Upper lobe of left lung (tissue), 6 donors: ENCODE results near the gene IL1RAPL1. TPM values are rescaled to one million over a fixed set of nuclear protein-coding genes. Genes with fewer than 3 reads are reported as not detected.

Experiments used
- ATAC-seq, 2 donors: fragments of 200-7000 bp; cut with Tn5 transposase; one replicate each; pipeline ENCODE4 v1.9.1; 2022; ENCODE audit warnings: mild to moderate bottlenecking in 2 of 2, moderate library complexity in 2 of 2; ENCODE audit not compliant: low FRiP score in 2 of 2
- DNase-seq, 2 donors: peaks; one replicate each; pipeline ENCODE4 v3.0.0-alpha.2; 2019 to 2020
- H3K27ac ChIP-seq, 4 donors: fragments of 200-600 bp; sonication (generic); one replicate each; pipeline ENCODE4 v1.5.1; 2016 to 2019
- H3K27me3 ChIP-seq, 4 donors: fragments of 200-600 bp; sonication (generic); one replicate each; pipeline ENCODE4 v1.5.1; 2017 to 2019
- H3K36me3 ChIP-seq, 4 donors: fragments of 200-600 bp; sonication (generic); one replicate each; pipeline ENCODE4 v1.5.1; 2016 to 2019
- H3K4me1 ChIP-seq, 4 donors: fragments of 200-600 bp; sonication (generic); one replicate each; pipeline ENCODE4 v1.5.1; 2018 to 2019
- H3K4me3 ChIP-seq, 4 donors: fragments of 200-600 bp; sonication (generic); one replicate each; pipeline ENCODE4 v1.5.1; 2017 to 2019; ENCODE audit warnings: mild to moderate bottlenecking in 2 of 4, moderate library complexity in 1 of 4
- H3K9me3 ChIP-seq, 4 donors: fragments of 200-600 bp; sonication (generic); one replicate each; pipeline ENCODE4 v1.5.1; 2018 to 2019
- EP300 ChIP-seq, 4 donors: sonication (generic); formaldehyde crosslinking; IDR thresholded peaks; one replicate each; pipeline ENCODE4 v1.5.1; 2017; ENCODE audit warnings: antibody characterized with exemption in 4 of 4, control low read depth in 2 of 4
- POLR2A ChIP-seq, 4 donors: fragments of 450-650 bp; IDR thresholded peaks; one replicate each; pipeline ENCODE4 v1.5.1; 2016 to 2017; ENCODE audit warnings: antibody characterized with exemption in 4 of 4, mild to moderate bottlenecking in 2 of 4
- POLR2AphosphoS5 ChIP-seq, 2 donors: sonication (generic); formaldehyde crosslinking; IDR thresholded peaks; one replicate each; pipeline ENCODE4 v1.5.1; 2017; ENCODE audit warnings: antibody characterized with exemption in 2 of 2
- WGBS, 2 donors: methylation state at CpG; one replicate each; pipeline ENCODE4 v1.1.5; 2017 to 2018; 5-methylcytosine and 5-hydroxymethylcytosine counted together
- total RNA-seq, 6 donors: library from RNA; depleted of rRNA in 4 of 6; stranded (reverse); fragments of >200 nt in 4 of 6; gene quantifications; one replicate each; pipeline versions ENCODE4 v1.1.0 to v1.2.1, GENCODE V29; 2016 to 2021
- TF ChIP-seq, protein P1 (sequence below), 6 experiments: fragments of 450-650 bp in 4 of 6; fragments of 200-600 bp in 2 of 6; sonication (generic) in 2 of 6; IDR thresholded peaks; one replicate each; pipeline ENCODE4 v1.5.1; 2016 to 2019; ENCODE audit warnings: antibody characterized with exemption in 6 of 6
- donor health status: DM: no; HTN: no; CAD: no; lungs with moderate emphysema.
- donor health status: DM: no; HTN: yes; CAD: no; lungs with severe emphysema.

Gene IL1RAPL1
- total RNA-seq, 6 donors from 2014 or later, result 0.09 to 0.46 (median 0.33) TPM; not detected in 3

DNA sequence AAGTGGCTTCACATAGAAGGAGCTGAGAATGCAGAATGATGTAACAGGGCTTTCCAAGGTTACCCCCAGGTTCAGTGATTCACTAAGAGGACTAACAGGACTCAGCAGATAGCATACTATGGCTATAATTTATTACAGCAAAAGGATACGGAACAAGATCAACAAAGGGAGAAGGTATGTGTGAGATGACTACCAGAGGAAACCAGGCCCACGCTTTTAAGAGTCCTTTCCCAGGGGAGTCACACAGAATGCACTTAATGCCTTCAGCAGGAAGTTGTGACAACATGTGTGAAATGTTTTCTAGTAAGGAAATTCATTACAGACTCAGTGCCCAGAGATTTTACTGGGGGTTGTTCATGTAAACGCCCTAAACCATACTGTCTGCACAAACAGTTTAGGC, 1254.5 kb downstream of the IL1RAPL1 start:
- Histone ChIP-seq H3K36me3 (no peaks in the 10 kb centered on the region), H3K4me1 (no peaks in the 10 kb centered on the region), H3K4me3 (no peak overlapping the region), H3K27me3 (no peaks in the 10 kb centered on the region), H3K9me3 (peaks cover 0 to 5% (median 0%) of the 10 kb centered on the region in 4 donors), H3K27ac (no peak overlapping the region)
- ATAC-seq (no peak), DNase-seq (no peak)
- TF ChIP-seq EP300 (IDR thresholded peaks at IDR 0.05), result no peak
- TF ChIP-seq, protein P1, sequence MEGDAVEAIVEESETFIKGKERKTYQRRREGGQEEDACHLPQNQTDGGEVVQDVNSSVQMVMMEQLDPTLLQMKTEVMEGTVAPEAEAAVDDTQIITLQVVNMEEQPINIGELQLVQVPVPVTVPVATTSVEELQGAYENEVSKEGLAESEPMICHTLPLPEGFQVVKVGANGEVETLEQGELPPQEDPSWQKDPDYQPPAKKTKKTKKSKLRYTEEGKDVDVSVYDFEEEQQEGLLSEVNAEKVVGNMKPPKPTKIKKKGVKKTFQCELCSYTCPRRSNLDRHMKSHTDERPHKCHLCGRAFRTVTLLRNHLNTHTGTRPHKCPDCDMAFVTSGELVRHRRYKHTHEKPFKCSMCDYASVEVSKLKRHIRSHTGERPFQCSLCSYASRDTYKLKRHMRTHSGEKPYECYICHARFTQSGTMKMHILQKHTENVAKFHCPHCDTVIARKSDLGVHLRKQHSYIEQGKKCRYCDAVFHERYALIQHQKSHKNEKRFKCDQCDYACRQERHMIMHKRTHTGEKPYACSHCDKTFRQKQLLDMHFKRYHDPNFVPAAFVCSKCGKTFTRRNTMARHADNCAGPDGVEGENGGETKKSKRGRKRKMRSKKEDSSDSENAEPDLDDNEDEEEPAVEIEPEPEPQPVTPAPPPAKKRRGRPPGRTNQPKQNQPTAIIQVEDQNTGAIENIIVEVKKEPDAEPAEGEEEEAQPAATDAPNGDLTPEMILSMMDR (IDR thresholded peaks at IDR 0.05), result no peak
- no peak for TF ChIP-seq POLR2AphosphoS5 (IDR thresholded peaks at IDR 0.05)
- TF ChIP-seq POLR2A (IDR thresholded peaks at IDR 0.05), result no peak
- 51 to 58% methylated on average over 3 of the region's 3 CpGs for WGBS, 2 donors

DNA sequence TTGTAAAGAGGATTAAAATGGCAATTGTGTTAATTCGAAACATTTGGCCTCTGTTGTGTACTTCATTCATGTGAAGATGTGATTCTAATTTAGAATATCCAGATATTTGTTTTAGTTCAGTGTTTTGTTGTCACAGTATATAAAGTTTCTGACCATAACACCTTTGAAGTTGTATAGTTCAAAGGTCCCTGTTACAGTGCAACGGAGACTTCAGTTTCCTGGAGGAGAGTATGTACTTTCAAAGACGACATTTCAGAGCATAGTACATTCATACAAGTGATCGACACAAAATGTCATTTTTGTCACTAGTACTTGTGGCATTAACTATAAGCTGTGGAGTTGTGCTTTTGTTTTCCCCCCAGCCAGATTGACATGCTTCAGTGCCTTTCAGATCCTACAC, 1255.3 kb downstream of the IL1RAPL1 start:
- ATAC-seq (no peak), DNase-seq (no peak)
- no peak overlapping the region for H3K27ac ChIP-seq
- H3K4me3 ChIP-seq, result no peak overlapping the region
- no peaks in the 10 kb centered on the region for H3K4me1 ChIP-seq
- no peaks in the 10 kb centered on the region for H3K36me3 ChIP-seq
- WGBS, 2 donors, result 60 to 63% methylated on average over 4 of the region's 4 CpGs
- TF ChIP-seq, protein P1 (IDR thresholded peaks at IDR 0.05), result no peak
- TF ChIP-seq POLR2A (IDR thresholded peaks at IDR 0.05) (no peak), EP300 (IDR thresholded peaks at IDR 0.05) (no peak), POLR2AphosphoS5 (IDR thresholded peaks at IDR 0.05) (no peak)
- no peaks in the 10 kb centered on the region for H3K27me3 ChIP-seq
- peaks cover 0 to 5% (median 0%) of the 10 kb centered on the region in 4 donors for H3K9me3 ChIP-seq

DNA sequence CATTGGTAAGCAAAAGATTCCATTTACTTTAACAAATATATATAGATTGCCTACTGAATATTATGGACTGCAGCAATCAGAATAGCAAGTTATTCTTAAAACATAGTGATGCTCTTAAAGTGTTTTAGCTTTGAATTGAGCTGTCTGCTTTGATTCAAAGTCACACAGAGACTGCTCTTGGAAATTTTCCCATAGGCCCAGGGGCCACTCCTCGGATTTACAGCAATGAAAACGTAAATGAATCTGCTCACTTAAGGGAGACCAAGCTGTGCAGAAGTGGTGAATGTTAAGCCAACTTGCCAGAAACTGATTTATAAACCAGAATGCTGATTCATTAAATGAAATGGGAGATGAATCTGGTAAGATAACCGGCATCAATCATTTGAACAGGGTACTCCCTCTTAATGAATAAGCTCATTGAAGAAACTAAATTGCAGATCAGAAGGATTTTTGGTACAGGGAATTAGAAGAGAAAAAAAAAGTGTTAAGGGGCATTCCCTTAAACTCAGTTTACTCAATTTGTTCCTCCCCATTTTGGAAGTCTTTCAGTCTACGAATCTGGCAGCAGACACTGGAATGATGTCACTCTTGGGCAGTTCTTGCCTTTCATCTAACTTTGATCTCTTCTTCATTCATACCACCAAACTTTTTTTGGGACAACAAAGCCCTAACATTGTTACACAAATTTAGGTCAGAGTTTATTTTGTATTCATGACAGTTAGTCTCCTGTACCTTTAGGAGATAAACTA, 1264.8 kb downstream of the IL1RAPL1 start:
- no peak for ATAC-seq
- 70 to 74% methylated on average over 4 of the region's 4 CpGs for WGBS, 2 donors
- no peak overlapping the region for H3K4me3 ChIP-seq
- H3K27me3 ChIP-seq, result no peaks in the 10 kb centered on the region
- H3K27ac ChIP-seq, result no peak overlapping the region
- no peaks in the 10 kb centered on the region for H3K36me3 ChIP-seq
- DNase-seq, result no peak
- TF ChIP-seq, protein P1 (IDR thresholded peaks at IDR 0.05), result no peak
- TF ChIP-seq EP300 (IDR thresholded peaks at IDR 0.05), result no peak
- TF ChIP-seq POLR2AphosphoS5 (IDR thresholded peaks at IDR 0.05), result no peak
- no peaks in the 10 kb centered on the region for H3K4me1 ChIP-seq
- no peaks in the 10 kb centered on the region for H3K9me3 ChIP-seq

DNA sequence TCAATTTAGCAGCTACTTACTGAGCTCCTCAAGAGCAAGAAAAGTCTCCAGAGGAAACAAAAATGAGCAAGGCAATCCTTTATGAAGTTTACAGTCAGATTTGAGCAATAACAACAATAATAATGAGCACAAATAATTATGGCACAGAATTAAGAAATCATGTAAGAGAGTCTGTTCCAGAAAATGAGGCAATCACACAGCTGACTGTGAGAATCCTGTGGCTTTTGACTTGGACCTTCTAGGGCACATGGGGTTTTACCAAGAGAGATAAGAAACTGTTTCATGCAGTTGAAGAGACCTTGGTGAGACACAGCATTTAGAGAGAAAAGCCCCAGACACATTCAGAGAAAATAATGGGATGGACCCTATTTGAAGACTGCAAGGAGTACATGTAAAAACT, 1265.5 kb downstream of the IL1RAPL1 start:
- DNase-seq (no peak), ATAC-seq (no peak)

More for the DNA sequence above, 1265.5 kb downstream of the IL1RAPL1 start:
- no peaks in the 10 kb centered on the region for H3K4me1 ChIP-seq
- no peak overlapping the region for H3K27ac ChIP-seq
- no peaks in the 10 kb centered on the region for H3K36me3 ChIP-seq
- TF ChIP-seq EP300 (IDR thresholded peaks at IDR 0.05) (no peak), POLR2AphosphoS5 (IDR thresholded peaks at IDR 0.05) (no peak), POLR2A (IDR thresholded peaks at IDR 0.05) (no peak)
- TF ChIP-seq, protein P1 (IDR thresholded peaks at IDR 0.05), result no peak
- no peak overlapping the region for H3K4me3 ChIP-seq
- H3K27me3 ChIP-seq, result no peaks in the 10 kb centered on the region
- H3K9me3 ChIP-seq, result no peaks in the 10 kb centered on the region
